Hair follicular keratinocyte (primary cell): Measurements from ENCODE around the gene CCNF. TPM values are rescaled to one million over a fixed set of nuclear protein-coding genes. Genes with fewer than 3 reads are reported as not detected.

Source experiments
- total RNA-seq: library from RNA; depleted of rRNA; stranded (reverse); fragments of >200 nt; gene quantifications from 2 replicates; pipeline ENCODE4 v1.2.3, GENCODE V29; 2015

Gene CCNF
- 10.7 and 35.5 TPM in 2 replicates for total RNA-seq

GRCh38 chr16:2429034-2429770, at the start of gene CCNF:
TSS of gene CCNF (plus strand) at chr16:2429447. CDS start at chr16:2429482, 35 bp downstream.

GRCh38 chr16:2459647-2460390, 30.6 kb downstream of the CCNF start, which contains the start of gene TEDC2:
TSS of gene TEDC2 (plus strand) at chr16:2460109. CDS start at chr16:2460145, 36 bp downstream.

GRCh38 chr16:2471016-2471652, 41.9 kb downstream of the CCNF start, which contains the start of gene NTN3:
TSS of gene NTN3 (plus strand) at chr16:2471297. CDS start at chr16:2471702, 405 bp downstream.

GRCh38 chr16:2474877-2475412, 45.7 kb downstream of the CCNF start, which contains the start of gene TBC1D24:
TSS of gene TBC1D24 (plus strand) at chr16:2475127. CDS start at chr16:2496149, 21,022 bp downstream.

Other genes with a start within 250 kb of the CCNF start
- under 0.01 and 0.16 TPM in 2 replicates for gene CASKIN1, start 232.8 kb upstream of the CCNF start, total RNA-seq
- gene MLST8, start 224.0 kb upstream of the CCNF start, total RNA-seq, result 94.2 and 110 TPM in 2 replicates
- gene BRICD5, start 218.6 kb upstream of the CCNF start, total RNA-seq, result 0.55 and 2.0 TPM in 2 replicates
- 18.6 and 24.5 TPM in 2 replicates for gene PGP, start 214.6 kb upstream of the CCNF start, total RNA-seq
- 24.7 and 29.4 TPM in 2 replicates for gene E4F1, start 205.9 kb upstream of the CCNF start, total RNA-seq
- 0.78 TPM in 1 of 2 replicates, not detected in the other for gene DNASE1L2, start 193.0 kb upstream of the CCNF start, total RNA-seq
- gene ECI1, start 177.9 kb upstream of the CCNF start, total RNA-seq, result 58.9 and 66.1 TPM in 2 replicates
- gene RNPS1, start 161.3 kb upstream of the CCNF start, total RNA-seq, result 162 and 206 TPM in 2 replicates
- gene ABCA3, start 88.7 kb upstream of the CCNF start, total RNA-seq, result 0.16 TPM in 1 of 2 replicates, not detected in the other
- 5.6 and 14.3 TPM in 2 replicates for gene TEDC2, start 30.7 kb downstream of the CCNF start, total RNA-seq
- gene NTN3, start 41.9 kb downstream of the CCNF start, total RNA-seq, result not detected in 2 replicates
- gene TBC1D24, start 45.7 kb downstream of the CCNF start, total RNA-seq, result 4.1 and 4.9 TPM in 2 replicates
- 50.1 and 51.4 TPM in 2 replicates for gene ATP6V0C, start 84.5 kb downstream of the CCNF start, total RNA-seq
- gene AMDHD2, start 90.9 kb downstream of the CCNF start, total RNA-seq, result 12.2 and 24.1 TPM in 2 replicates
- not detected in 2 replicates for gene CEMP1, start 102.0 kb downstream of the CCNF start, total RNA-seq
- gene PDPK1, start 108.6 kb downstream of the CCNF start, total RNA-seq, result 11.2 and 13.8 TPM in 2 replicates